Measurements from ENCODE around the gene B3GNT7.

DNA sequence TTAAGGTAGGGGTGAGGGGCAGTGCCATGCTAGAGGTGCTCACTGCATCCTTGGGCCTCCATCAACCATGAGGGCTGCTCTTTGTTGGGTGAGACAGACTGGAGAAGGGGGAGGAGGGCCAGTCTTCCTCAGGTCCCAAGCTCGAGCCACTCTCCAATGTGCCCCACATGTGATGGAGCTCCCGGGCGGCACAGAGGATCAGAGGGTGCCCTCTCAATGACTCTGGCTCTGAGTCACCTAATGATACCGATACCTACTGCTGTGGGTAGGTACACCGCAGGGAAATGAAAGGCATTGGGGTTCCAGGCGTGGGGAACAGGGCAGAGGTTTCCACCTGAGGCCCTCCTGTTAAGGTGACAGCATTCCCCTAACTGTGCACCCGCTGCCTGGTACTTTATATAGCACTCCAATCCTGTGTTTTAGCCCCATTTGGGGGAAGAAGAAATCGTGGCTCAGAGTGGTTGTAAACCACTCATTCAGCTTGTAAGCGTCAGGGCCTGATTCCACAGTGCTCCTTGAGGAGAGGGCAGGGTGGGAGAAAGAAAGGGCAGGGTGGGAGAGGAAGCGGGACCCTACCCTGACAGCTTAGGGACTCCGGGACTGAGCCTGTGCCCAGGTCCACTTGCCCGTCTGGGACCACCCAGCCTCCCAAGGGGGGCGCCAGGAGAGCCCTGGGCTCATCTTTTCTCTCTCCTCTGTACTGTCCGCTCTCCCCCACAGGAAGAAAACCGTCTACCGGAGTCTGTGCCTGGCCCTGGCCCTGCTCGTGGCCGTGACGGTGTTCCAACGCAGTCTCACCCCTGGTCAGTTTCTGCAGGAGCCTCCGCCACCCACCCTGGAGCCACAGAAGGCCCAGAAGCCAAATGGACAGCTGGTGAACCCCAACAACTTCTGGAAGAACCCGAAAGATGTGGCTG is 1.8 kb downstream of the B3GNT7 start:
- TF ChIP-seq CTCF (IDR thresholded peaks at IDR 0.05; ENCODE audit: low read length) (no peak), EZH2 (IDR thresholded peaks at IDR 0.05; ENCODE audit: borderline replicate concordance, low read length) (no peak)
